Measurements from ENCODE around the gene FOXL3. TPM values are rescaled to one million over a fixed set of nuclear protein-coding genes. Genes with fewer than 3 reads are reported as not detected.
A peak's percentile ranks its signal among the peaks of the same experiment; 100 is the strongest.

FOXL3 gene
- total and polyA plus RNA-seq, 2 donors from 2014 or later, result not detected

DNA sequence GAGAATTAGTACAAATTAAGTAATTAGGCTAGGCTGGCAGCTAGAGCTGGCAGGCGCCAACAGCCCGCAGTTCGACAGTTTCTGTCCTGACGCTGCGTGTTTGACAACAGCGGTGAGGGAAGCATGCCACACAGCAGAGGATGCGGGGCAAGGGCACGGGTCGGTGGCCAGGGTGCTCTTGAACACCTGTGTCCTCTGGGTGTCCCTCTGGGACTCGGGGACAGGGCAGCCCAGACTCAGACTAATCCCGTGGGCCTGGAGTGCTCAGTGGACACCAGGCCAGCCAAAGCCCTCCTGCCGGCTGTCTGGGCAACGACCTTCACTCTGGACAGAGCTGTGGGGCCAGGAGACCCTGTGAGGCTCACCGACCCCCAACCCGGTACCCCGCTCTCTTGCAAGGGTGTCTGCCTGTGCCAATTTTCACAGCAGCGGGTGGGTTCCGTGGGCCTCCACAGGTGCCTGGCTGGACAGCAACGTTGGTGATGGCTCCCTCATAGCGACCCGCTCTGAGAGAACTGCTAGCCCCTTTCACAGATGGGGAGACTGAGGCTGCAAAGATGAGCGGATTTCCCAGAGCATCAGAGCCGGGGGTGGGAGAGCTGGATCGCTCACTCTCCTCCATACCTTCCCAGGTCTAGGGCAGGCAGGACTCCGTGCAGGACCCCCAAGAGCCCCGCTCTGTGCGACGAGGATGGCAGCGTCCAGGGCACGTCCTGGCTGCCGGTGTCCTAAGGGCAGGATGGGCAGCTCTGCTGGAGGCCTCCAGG is 48.5 kb downstream of the FOXL3 start:
- no peak for TF ChIP-seq CTCF (IDR thresholded peaks at IDR 0.05; ENCODE audit: borderline replicate concordance, extremely low read depth, insufficient read depth)
- Histone ChIP-seq H3K27me3 (ENCODE audit: control insufficient read depth, insufficient read depth, low read length) (no peaks in the 10 kb centered on the region), H3K36me3 (ENCODE audit: control insufficient read depth in 2 of 3, insufficient read depth in 3 of 3, low read length in 3 of 3) (no peaks in the 10 kb centered on the region), H3K9me3 (ENCODE audit: control insufficient read depth in 2 of 3, insufficient read depth in 1 of 3, low read length in 3 of 3) (no peaks in the 10 kb centered on the region), H3K4me3 (ENCODE audit: low read length in 3 of 3) (no peak overlapping the region), H3K4me1 (ENCODE audit: control insufficient read depth in 2 of 3, insufficient read depth in 2 of 3, low read depth in 1 of 3, low read length in 3 of 3) (peaks cover 0 to 4% (median 0%) of the 10 kb centered on the region in 3 donors), H3K9ac (ENCODE audit: low read length in 3 of 3) (no peak overlapping the region), H3K27ac (ENCODE audit: low read depth in 2 of 2, low read length in 2 of 2) (no peak overlapping the region)
- FAIRE-seq, result no peak
- DNase-seq, result peak in 1 of 5 donors; percentile 55
- intact Hi-C loops (cut with DNase I), result no loop called here

DNA sequence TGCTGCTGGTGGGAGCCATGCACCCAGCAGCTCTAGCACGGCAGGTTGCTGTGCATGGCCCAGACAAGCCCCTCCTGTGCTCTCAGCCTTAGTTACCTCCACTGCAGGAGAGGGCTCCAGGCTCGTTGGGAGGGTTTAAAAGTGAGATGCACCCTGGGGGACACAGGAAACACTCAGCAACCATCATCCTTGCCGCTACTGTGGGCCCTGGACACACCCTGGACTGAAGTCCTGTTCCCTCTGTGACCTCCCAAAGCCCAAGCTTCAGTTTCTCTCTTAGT is 49.0 kb downstream of the FOXL3 start:
- no peak for FAIRE-seq
- DNase-seq, result no peak
- no peak for TF ChIP-seq CTCF (IDR thresholded peaks at IDR 0.05; ENCODE audit: borderline replicate concordance, extremely low read depth, insufficient read depth)
- H3K4me1 ChIP-seq (ENCODE audit: control insufficient read depth in 2 of 3, insufficient read depth in 2 of 3, low read depth in 1 of 3, low read length in 3 of 3), result no peaks in the 10 kb centered on the region
- H3K36me3 ChIP-seq (ENCODE audit: control insufficient read depth in 2 of 3, insufficient read depth in 3 of 3, low read length in 3 of 3), result no peaks in the 10 kb centered on the region
- intact Hi-C loops (cut with DNase I), result no loop called here
- H3K4me3 ChIP-seq (ENCODE audit: low read length in 3 of 3), result no peak overlapping the region
- no peak overlapping the region for H3K27ac ChIP-seq (ENCODE audit: low read depth in 2 of 2, low read length in 2 of 2)
- no peaks in the 10 kb centered on the region for H3K27me3 ChIP-seq (ENCODE audit: control insufficient read depth, insufficient read depth, low read length)
- no peaks in the 10 kb centered on the region for H3K9me3 ChIP-seq (ENCODE audit: control insufficient read depth in 2 of 3, insufficient read depth in 1 of 3, low read length in 3 of 3)
- H3K9ac ChIP-seq (ENCODE audit: low read length in 3 of 3), result no peak overlapping the region

GRCh38 chr7:339696-340095 is 49.7 kb downstream of the FOXL3 start:
- intact Hi-C loops (cut with DNase I), result no loop called here
- DNase-seq (no peak), FAIRE-seq (no peak)
- H3K36me3 ChIP-seq (ENCODE audit: control insufficient read depth in 2 of 3, insufficient read depth in 3 of 3, low read length in 3 of 3), result no peaks in the 10 kb centered on the region
- no peak overlapping the region for H3K27ac ChIP-seq (ENCODE audit: low read depth in 2 of 2, low read length in 2 of 2)
- H3K9ac ChIP-seq (ENCODE audit: low read length in 3 of 3), result no peak overlapping the region
- no peaks in the 10 kb centered on the region for H3K4me1 ChIP-seq (ENCODE audit: control insufficient read depth in 2 of 3, insufficient read depth in 2 of 3, low read depth in 1 of 3, low read length in 3 of 3)
- no peaks in the 10 kb centered on the region for H3K27me3 ChIP-seq (ENCODE audit: control insufficient read depth, insufficient read depth, low read length)
- no peaks in the 10 kb centered on the region for H3K9me3 ChIP-seq (ENCODE audit: control insufficient read depth in 2 of 3, insufficient read depth in 1 of 3, low read length in 3 of 3)
- no peak overlapping the region for H3K4me3 ChIP-seq (ENCODE audit: low read length in 3 of 3)
- no peak for TF ChIP-seq CTCF (IDR thresholded peaks at IDR 0.05; ENCODE audit: borderline replicate concordance, extremely low read depth, insufficient read depth)

Data from kidney (tissue), 14 donors.